GM10847 (cell line): ENCODE measurements around the gene PGAM2.

Source experiments
- POLR2A ChIP-seq: IDR thresholded peaks from 2 replicates; pipeline ENCODE4 v1.6.1; 2011; ENCODE audit not compliant: insufficient read length; ENCODE audit errors: extremely low read depth

Gene PGAM2

DNA sequence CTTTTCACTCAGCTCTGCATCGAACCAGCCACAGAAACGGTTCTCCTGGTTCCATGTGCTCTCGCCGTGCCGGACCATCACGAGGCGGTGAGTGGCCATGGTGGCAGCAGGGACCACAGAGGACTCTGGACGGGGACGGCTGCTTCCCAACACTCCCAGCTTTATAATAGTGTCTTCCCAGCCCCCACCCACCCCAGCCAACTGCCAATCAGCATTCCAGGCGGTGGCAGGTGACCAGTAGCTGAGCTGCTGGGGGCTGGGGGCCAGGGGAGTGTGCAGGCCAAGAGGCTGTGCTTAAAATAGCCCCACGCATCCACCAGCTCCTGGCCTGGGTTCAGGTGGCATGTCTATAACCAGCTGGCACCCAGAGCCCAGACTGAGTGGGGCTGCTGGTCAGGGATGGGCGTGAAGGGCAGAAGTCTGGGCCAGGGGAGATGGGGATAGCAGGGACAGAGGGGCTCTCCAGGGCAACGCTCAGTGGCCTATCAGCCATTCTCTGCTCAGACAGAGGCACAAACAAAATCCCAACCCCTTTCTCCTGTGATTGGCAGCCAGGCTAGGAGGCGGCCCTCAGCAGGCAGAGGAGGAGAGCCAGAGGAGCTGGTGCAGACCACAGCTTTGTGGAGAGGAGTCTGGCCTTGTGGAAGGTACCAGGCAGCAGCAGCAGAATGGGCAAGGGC, at the start of gene PGAM2:
Gene PGAM2 (minus strand): TSS at position 137 of the 680 bp plus-strand sequence. CDS start 38 bp downstream, at position 99.
- TF ChIP-seq POLR2A: no peak

DNA sequence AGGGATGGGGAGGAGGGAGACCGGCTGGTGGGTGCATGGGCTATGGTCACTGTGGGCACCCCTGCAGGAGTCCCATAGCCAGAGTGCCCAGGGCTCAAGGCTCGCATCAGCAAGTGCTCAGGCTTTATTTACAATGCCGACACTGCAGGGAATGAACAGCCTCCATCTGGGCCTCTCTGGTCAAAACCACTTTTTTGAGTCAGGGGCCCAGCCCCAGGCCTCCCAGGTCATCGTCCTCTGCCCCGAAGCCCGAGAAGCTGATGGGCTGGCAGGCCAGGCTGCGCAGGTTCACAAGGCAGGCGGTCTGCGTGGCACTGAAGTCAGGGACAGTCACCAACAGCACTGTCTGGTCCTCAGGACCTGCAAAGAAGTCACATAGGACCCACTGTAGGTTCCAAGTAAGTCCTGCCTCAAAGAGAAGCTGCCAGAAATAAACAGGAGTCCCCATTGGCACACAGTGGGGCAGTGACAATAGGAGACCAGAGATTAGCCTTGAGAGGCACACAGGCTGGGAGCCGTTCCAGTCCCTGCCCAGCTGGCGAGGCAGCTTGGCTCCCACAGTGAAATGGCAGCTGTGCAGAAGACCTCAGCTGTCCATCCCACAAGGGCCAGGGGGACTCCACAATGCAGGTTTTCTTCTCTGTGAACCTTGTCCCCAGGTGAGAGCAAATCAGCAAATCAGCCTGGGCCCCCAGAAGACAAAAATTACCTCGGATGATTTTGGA, 49.4 kb upstream of the PGAM2 start:
- no peak for TF ChIP-seq POLR2A

DNA sequence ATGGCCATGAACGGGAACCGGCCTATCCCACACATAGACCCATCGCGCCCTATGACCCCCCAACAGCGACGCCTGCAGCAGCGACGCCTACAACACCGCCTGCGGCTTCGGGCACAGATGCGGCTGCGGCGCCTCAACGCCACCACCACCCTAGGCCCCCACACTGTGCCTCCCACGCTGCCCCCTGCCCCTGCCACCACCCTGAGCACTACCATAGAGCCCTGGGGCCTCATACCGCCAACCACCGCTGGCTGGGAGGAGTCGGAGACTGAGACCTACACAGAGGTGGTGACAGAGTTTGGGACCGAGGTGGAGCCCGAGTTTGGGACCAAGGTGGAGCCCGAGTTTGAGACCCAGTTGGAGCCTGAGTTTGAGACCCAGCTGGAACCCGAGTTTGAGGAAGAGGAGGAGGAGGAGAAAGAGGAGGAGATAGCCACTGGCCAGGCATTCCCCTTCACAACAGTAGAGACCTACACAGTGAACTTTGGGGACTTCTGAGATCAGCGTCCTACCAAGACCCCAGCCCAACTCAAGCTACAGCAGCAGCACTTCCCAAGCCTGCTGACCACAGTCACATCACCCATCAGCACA, 48.5 kb upstream of the PGAM2 start:
- TF ChIP-seq POLR2A: no peak

DNA sequence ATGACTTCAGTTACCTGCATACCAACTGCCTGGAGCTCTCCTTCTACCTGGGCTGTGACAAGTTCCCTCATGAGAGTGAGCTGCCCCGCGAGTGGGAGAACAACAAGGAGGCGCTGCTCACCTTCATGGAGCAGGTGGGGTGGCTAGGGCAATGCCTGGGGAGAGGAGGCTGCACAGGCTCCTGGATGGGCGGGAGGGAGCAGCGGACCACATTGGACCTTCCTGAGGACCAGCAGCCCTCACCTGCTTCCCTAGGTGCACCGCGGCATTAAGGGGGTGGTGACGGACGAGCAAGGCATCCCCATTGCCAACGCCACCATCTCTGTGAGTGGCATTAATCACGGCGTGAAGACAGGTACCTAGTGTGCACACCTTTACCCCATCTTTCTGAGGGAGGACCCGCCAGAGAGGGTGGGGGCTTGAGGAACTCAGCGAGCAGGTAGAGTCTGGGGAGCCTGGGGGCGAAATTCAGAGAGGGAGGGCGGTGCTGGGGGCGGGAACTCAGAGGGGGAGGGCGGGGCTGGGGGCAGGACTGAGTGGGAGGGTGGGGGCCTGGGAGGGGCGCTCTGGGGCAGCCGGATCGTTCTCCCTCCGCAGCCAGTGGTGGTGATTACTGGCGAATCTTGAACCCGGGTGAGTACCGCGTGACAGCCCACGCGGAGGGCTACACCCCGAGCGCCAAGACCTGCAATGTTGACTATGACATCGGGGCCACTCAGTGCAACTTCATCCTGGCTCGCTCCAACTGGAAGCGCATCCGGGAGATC, 47.8 kb upstream of the PGAM2 start:
- TF ChIP-seq POLR2A: no peak

DNA sequence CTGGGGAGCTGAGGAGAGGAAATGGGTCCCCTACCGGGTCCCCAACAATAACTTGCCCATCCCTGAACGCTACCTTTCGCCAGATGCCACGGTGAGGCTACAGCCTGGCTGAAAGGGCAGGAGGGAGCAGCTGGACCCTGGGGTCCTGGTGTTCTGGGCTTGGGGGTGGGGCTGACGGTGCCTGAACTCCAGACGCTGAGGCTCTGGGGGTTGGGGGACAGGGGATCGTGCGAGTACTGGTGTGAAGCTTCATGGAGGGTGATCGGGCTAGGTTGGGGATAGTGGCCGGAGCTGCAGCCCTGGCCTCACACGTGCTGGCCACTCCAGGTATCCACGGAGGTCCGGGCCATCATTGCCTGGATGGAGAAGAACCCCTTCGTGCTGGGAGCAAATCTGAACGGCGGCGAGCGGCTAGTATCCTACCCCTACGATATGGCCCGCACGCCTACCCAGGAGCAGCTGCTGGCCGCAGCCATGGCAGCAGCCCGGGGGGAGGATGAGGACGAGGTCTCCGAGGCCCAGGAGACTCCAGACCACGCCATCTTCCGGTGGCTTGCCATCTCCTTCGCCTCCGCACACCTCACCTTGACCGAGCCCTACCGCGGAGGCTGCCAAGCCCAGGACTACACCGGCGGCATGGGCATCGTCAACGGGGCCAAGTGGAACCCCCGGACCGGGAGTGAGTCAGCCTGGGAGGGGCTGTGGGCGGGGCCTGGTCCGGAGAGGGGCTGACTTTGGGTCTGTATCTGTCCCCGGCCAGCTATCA, 47.0 kb upstream of the PGAM2 start:
- no peak for TF ChIP-seq POLR2A

DNA sequence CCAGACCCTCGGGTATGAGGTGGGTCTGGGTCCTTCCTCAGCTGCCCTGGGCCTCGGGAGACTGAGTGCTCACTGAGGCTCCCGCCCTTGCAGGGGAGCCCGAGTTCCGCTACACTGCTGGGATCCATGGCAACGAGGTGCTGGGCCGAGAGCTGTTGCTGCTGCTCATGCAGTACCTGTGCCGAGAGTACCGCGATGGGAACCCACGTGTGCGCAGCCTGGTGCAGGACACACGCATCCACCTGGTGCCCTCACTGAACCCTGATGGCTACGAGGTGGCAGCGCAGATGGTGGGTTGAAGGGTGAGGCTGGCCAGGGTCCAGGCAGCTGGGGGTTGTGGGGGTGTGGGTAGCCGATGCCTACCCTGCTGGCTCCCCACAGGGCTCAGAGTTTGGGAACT, 46.4 kb upstream of the PGAM2 start:
- no peak for TF ChIP-seq POLR2A

DNA sequence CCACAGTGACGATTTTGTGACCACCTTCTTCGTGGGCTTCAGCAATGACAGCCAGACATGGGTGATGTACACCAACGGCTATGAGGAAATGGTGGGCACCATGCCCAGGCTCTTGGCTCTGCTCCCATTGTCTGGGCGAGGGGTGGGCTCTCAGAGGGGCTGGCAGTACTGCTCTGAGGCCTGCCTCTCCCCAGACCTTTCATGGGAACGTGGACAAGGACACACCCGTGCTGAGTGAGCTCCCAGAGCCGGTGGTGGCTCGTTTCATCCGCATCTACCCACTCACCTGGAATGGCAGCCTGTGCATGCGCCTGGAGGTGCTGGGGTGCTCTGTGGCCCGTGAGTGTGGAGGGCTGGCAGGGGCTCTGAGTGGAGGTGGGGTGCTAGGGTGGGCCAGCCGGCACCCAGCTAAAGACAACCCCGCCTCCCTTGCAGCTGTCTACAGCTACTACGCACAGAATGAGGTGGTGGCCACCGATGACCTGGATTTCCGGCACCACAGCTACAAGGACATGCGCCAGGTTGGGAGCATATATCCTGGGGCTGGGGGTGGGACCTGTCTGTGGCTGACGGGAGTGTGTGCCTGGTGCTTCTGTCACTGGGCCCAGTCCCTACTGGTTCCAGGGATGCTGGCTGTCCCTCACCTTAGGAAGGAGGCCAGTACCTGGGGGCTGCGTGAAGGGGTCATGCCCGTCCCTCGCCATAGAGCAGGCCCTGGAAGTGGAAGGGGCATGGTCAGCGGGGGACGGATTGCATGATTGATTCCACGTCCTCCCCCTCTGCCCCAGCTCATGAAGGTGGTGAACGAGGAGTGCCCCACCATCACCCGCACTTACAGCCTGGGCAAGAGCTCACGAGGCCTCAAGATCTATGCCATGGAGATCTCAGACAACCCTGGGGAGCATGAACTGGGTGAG, 45.6 kb upstream of the PGAM2 start:
- no peak for TF ChIP-seq POLR2A

DNA sequence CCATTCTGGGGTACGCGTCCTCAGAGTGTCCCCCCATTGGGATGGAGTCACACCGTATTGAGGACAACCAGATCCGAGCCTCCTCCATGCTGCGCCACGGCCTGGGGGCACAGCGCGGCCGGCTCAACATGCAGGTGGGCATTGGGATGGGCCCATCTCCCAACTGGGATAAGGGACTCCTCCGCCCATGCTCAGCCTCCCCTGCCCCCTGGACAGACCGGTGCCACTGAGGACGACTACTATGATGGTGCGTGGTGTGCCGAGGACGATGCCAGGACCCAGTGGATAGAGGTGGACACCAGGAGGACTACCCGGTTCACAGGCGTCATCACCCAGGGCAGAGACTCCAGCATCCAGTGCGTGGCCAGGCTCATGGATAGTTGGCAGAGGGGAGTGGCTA, 44.6 kb upstream of the PGAM2 start:
- TF ChIP-seq POLR2A: no peak

DNA sequence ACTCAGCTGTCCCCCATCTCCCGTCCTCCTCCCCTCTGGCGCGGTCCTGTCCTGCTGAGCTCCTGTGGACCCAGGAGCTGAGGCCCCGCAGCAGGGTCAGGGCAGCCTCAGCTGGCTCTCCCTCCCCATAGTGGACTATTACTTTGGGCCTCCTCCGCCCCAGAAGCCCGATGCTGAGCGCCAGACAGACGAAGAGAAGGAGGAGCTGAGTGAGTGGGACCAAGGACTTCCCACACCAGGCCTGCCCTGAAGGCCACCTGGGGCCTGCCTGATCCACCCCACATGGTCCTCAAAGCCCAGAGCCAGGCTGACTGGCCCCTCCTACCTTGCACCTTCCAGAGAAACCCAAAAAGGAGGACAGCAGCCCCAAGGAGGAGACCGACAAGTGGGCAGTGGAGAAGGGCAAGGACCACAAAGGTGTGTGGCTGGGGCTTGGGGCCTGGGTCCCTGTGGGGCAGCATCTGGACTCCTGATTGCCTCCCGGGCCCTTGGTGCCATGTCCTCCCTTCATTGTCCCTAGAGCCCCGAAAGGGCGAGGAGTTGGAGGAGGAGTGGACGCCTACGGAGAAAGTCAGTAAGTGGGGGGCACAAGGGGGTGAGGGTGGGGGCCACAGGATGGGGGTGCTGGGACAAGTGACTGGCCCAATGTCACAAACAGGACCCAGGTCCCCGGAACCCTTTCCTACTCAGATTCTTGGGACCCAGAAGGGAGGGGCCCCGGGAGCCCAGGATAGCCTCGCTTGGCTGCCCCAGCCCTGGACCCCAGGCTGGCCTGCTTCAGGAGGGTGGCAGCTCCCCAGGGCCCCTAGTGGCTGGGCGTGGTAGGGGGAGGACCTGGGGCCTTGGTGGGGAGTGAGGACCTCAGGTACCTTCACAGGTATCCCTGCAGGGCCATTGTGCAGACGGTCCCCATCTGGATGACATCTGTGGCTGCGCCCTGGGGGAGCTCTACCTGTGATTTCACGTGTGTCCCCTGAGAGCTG, 43.7 kb upstream of the PGAM2 start:
- no peak for TF ChIP-seq POLR2A

DNA sequence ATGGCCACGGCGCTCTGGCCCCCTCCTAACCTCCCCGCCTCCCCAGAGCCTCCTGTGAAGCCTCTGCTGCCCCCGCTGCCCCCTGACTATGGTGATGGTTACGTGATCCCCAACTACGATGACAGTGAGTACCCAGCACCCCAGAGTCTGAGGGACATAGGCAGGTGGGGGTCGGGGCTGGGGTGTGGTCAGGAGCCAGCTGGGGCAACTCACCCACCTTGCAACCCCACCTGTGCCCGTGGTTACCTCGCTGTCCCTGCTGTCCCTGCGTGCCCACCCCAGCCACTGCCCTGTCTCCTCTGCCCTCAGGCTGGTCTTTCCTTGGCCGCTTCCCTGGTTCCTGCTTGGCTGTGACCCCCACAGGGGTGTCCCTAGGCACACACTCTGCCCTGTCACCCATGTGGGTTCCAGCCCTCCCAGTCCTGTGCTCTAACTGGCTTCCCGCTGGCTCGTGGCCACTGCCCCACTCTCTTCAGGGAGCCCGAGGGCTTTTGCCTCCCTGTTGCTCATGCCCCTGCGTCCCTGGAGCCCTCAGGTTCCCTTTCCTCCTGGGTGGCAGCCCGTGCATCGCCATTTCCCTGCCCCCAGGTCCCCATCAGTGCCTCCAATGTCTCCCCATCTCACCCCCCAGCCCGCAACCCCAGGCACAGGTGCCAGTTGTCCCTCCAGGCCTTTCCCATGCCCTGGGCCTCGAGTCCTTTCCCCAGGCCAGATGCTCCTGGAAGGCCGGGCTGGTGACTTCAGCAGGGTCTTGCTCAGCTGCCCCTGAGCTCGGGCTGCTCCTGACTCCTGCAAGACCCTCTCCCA, 42.8 kb upstream of the PGAM2 start:
- TF ChIP-seq POLR2A: no peak

DNA sequence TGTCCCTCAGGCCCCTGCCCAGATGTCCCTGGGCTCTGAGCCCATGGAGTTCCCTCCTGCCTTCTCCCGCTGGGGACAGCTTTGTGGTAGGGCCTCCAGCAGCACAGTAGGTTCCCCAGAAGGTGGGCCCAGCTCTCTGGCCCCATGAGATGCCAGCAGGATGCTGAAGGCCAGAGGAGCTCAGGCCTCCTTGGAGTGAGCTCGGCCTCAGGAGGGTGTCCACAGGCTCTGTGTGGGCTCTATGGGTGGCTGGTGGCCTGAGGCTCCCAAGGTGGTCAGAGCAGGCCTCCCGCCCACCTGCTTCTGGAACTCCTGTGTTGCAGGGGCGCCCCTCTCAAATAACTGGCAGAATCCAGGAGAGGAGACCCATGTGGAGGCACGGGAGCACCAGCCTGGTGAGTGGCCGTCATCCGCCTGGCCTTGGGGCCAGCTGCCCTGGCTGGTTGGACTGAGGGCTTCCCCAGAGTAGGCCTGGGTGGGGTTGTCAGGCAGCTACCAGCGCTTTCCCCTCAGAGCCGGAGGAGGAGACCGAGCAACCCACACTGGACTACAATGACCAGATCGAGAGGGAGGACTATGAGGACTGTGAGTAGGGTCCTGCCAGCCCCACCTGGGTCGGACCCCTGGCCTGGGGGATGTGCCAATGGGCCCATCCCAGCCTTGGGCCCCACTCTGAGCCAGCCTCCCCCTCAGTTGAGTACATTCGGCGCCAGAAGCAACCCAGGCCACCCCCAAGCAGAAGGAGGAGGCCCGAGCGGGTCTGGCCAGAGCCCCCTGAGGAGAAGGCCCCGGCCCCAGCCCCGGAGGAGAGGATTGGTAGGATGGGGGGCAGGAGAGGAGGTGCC, 42.0 kb upstream of the PGAM2 start:
- no peak for TF ChIP-seq POLR2A
